ENCODE results near the gene BAD.

DNA sequence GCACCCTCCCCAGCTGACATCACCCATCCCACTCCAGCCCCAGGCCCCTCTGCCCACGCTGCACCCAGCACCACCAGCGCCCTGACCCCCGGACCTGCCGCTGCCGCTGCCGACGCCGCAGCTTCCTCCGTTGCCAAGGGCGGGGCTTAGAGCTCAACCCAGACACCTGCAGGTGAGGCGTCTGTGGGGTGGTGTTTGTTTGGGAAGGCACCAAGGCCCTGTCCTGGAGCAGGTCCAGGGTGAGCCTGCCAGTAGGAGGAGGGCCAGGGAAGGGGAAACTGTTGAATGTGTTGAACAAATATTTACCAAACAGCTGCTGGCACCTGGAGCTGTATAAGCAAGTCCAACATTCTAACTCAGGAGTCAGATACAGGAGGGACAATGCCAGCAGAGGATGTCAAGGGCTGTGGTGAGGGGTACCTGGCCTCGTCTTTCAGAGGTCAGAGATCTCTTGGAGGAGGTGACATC, 46.9 kb downstream of the BAD start:
- TF ChIP-seq POLR2AphosphoS5 (IDR thresholded peaks at IDR 0.05; ENCODE audit: low read depth, low read length), result no peak
- no peak for TF ChIP-seq FOXP2 (optimal IDR thresholded peaks at IDR 0.05; ENCODE audit: borderline replicate concordance, extremely low read depth, extremely low read length, insufficient read depth)

All from PFSK-1 (cell line).